ENCODE data around the gene MKS1. TPM values are rescaled to one million over a fixed set of nuclear protein-coding genes. Genes with fewer than 3 reads are reported as not detected.

The MKS1 gene
- total and polyA plus RNA-seq, 2 donors (not counting 1 experiment from before 2014, with no cell fraction given) = 8.7 to 17.8 TPM

DNA sequence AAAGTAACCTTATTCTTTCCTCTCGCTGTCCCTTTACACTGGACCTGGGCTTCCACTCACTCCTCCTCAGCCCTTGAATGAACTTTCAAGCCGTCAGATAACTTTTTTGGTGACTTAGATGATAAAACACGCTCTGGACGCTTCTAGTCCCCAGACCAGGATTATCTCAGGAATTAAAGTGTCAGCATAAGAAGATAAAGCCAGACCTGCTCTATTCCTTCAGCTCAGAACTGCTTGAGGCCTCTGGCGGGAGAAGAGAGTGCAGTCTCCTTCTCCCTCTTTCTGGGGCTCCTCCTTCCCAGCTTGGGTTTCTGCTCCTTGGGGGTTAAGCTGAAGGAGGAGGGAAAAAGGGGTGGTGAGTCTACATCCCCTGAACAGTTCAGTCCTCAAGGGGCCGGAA, 25.9 kb upstream of the MKS1 start:
- Histone ChIP-seq H3K27ac (ENCODE audit: insufficient read depth, low read length) (no peak overlapping the region), H3K4me2 (ENCODE audit: extremely low read depth, insufficient read depth, low read length) (no peak overlapping the region), H3K4me3 (replicated peaks in 1 of 4; ENCODE audit: control extremely low read depth in 1 of 4, insufficient read depth in 1 of 4, low read depth in 3 of 4, low read length in 4 of 4) (no peak overlapping the region), H3K27me3 (ENCODE audit: control insufficient read depth, insufficient read depth, low read length) (peaks cover 20% of the 10 kb centered on the region), H3K79me2 (ENCODE audit: control insufficient read depth, insufficient read depth, low read length) (no peaks in the 10 kb centered on the region), H3K9me3 (ENCODE audit: control insufficient read depth, insufficient read depth, low read depth, low read length) (no peaks in the 10 kb centered on the region), H2AFZ (ENCODE audit: low read length) (no peak overlapping the region), H3K36me3 (ENCODE audit: control insufficient read depth, insufficient read depth, low read length) (no peaks in the 10 kb centered on the region), H4K20me1 (ENCODE audit: control insufficient read depth, extremely low read depth, insufficient read depth, low read length) (no peaks in the 10 kb centered on the region), H3K9ac (ENCODE audit: insufficient read depth, low read length) (no peak overlapping the region), H3K4me1 (ENCODE audit: control insufficient read depth, extremely low read depth, insufficient read depth, low read length) (no peaks in the 10 kb centered on the region)
- TF ChIP-seq EZH2 (IDR thresholded peaks at IDR 0.05; ENCODE audit: low read length, missing control alignments) = no peak
- TF ChIP-seq, protein P1, sequence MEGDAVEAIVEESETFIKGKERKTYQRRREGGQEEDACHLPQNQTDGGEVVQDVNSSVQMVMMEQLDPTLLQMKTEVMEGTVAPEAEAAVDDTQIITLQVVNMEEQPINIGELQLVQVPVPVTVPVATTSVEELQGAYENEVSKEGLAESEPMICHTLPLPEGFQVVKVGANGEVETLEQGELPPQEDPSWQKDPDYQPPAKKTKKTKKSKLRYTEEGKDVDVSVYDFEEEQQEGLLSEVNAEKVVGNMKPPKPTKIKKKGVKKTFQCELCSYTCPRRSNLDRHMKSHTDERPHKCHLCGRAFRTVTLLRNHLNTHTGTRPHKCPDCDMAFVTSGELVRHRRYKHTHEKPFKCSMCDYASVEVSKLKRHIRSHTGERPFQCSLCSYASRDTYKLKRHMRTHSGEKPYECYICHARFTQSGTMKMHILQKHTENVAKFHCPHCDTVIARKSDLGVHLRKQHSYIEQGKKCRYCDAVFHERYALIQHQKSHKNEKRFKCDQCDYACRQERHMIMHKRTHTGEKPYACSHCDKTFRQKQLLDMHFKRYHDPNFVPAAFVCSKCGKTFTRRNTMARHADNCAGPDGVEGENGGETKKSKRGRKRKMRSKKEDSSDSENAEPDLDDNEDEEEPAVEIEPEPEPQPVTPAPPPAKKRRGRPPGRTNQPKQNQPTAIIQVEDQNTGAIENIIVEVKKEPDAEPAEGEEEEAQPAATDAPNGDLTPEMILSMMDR (conservative IDR thresholded peaks at IDR 0.05 in 1 of 2, IDR thresholded peaks at IDR 0.05 in 1 of 2; ENCODE audit: low read depth in 1 of 2, low read length in 2 of 2) = no peak
- DNase-seq (ENCODE audit: low read depth in 2 of 2) = no peak

- Histone ChIP-seq H3K4me1 (ENCODE audit: control insufficient read depth, extremely low read depth, insufficient read depth, low read length) (no peaks in the 10 kb centered on the region), H3K9ac (ENCODE audit: insufficient read depth, low read length) (no peak overlapping the region), H4K20me1 (ENCODE audit: control insufficient read depth, extremely low read depth, insufficient read depth, low read length) (no peaks in the 10 kb centered on the region), H3K9me3 (ENCODE audit: control insufficient read depth, insufficient read depth, low read depth, low read length) (no peaks in the 10 kb centered on the region), H2AFZ (ENCODE audit: low read length) (no peak overlapping the region), H3K36me3 (ENCODE audit: control insufficient read depth, insufficient read depth, low read length) (no peaks in the 10 kb centered on the region), H3K27me3 (ENCODE audit: control insufficient read depth, insufficient read depth, low read length) (peaks cover 18% of the 10 kb centered on the region), H3K4me3 (replicated peaks in 1 of 4; ENCODE audit: control extremely low read depth in 1 of 4, insufficient read depth in 1 of 4, low read depth in 3 of 4, low read length in 4 of 4) (no peak overlapping the region), H3K27ac (ENCODE audit: insufficient read depth, low read length) (no peak overlapping the region), H3K79me2 (ENCODE audit: control insufficient read depth, insufficient read depth, low read length) (no peaks in the 10 kb centered on the region), H3K4me2 (ENCODE audit: extremely low read depth, insufficient read depth, low read length) (no peak overlapping the region)
- DNase-seq (ENCODE audit: low read depth in 2 of 2) = no peak
- TF ChIP-seq EZH2 (IDR thresholded peaks at IDR 0.05; ENCODE audit: low read length, missing control alignments) = no peak
- TF ChIP-seq, protein P1 (conservative IDR thresholded peaks at IDR 0.05 in 1 of 2, IDR thresholded peaks at IDR 0.05 in 1 of 2; ENCODE audit: low read depth in 1 of 2, low read length in 2 of 2) = no peak
These were observed 23.2 kb upstream of the MKS1 start for GRCh38 chr17:58242171-58242784.

DNA sequence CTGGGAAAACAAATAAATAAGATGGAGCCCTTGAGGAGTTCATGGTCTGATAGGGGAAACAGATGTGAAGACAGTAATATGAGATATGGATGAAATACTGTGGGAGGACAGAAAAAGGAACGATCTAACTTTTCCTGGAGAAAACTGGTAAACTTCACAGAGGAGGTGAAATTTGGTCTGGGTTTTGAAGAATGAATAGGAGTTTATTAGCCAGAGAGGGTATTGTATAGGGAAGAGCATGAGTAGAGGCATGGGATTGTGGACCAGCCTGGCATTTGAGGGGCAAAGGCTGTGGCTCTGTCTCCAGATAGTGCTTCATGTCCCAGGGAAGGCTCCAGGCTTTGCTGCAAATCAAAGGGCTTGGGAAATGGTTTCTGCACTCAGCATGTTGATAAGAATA, 20.9 kb upstream of the MKS1 start:
- no peak overlapping the region for H3K4me3 ChIP-seq (replicated peaks in 1 of 4; ENCODE audit: control extremely low read depth in 1 of 4, insufficient read depth in 1 of 4, low read depth in 3 of 4, low read length in 4 of 4)
- H4K20me1 ChIP-seq (ENCODE audit: control insufficient read depth, extremely low read depth, insufficient read depth, low read length) = no peaks in the 10 kb centered on the region
- no peak for DNase-seq (ENCODE audit: low read depth in 2 of 2)
- peaks cover 18% of the 10 kb centered on the region for H3K27me3 ChIP-seq (ENCODE audit: control insufficient read depth, insufficient read depth, low read length)
- H2AFZ ChIP-seq (ENCODE audit: low read length) = no peak overlapping the region
- no peak overlapping the region for H3K9ac ChIP-seq (ENCODE audit: insufficient read depth, low read length)
- no peaks in the 10 kb centered on the region for H3K4me1 ChIP-seq (ENCODE audit: control insufficient read depth, extremely low read depth, insufficient read depth, low read length)
- TF ChIP-seq, protein P1 (conservative IDR thresholded peaks at IDR 0.05 in 1 of 2, IDR thresholded peaks at IDR 0.05 in 1 of 2; ENCODE audit: low read depth in 1 of 2, low read length in 2 of 2) = no peak
- no peak for TF ChIP-seq EZH2 (IDR thresholded peaks at IDR 0.05; ENCODE audit: low read length, missing control alignments)
- no peaks in the 10 kb centered on the region for H3K36me3 ChIP-seq (ENCODE audit: control insufficient read depth, insufficient read depth, low read length)
- no peak overlapping the region for H3K27ac ChIP-seq (ENCODE audit: insufficient read depth, low read length)
- no peaks in the 10 kb centered on the region for H3K9me3 ChIP-seq (ENCODE audit: control insufficient read depth, insufficient read depth, low read depth, low read length)
- no peak overlapping the region for H3K4me2 ChIP-seq (ENCODE audit: extremely low read depth, insufficient read depth, low read length)
- no peaks in the 10 kb centered on the region for H3K79me2 ChIP-seq (ENCODE audit: control insufficient read depth, insufficient read depth, low read length)
